ENCODE data around the gene STAT5B. TPM values are rescaled to one million over a fixed set of nuclear protein-coding genes. Genes with fewer than 3 reads are reported as not detected.
"Not testable (repeated sequence)": the region's sequence is repeated elsewhere in the genome, so short reads cannot be mapped to it uniquely, and the experiment has no call there.

The STAT5B gene
- 47.7 to 52.3 TPM (median 50.6 TPM) in 3 replicates for total RNA-seq

DNA sequence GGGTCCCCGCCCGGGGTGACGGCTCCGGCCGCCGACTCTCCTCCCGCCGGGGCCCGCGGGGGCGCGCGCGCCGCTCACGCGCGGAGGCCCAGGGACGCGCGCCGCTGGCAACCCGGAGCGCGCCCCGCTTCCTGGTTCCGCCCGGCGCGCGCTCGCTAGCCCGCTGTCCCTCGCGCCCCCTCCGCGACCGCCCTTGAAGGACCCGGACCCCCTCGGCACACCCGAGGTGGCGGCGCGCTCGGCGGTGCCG is at the start of gene STAT5B:
Gene STAT5B, minus strand, starts transcription at position 33 of the 250 bp plus-strand sequence. CDS start 44,264 bp downstream, outside the sequence.
- Mint-ChIP-seq H3K27me3 (ENCODE audit: low read depth) (no peaks in the 10 kb centered on the region), H3K9me3 (no peaks in the 10 kb centered on the region), H3K36me3 (no peaks in the 10 kb centered on the region), H3K4me3 (peak within 1 kb of the TSS; percentile 77), H3K4me1 (peaks cover 29% of the 10 kb centered on the region), H3K27ac (peak within 1 kb of the TSS; percentile 85)
- DNase-seq (ENCODE audit: low spot score in 2 of 2, unreplicated experiment in 2 of 2) = no peak
- TF ChIP-seq CTCF (IDR thresholded peaks at IDR 0.05; ENCODE audit: unreplicated experiment) = no peak

DNA sequence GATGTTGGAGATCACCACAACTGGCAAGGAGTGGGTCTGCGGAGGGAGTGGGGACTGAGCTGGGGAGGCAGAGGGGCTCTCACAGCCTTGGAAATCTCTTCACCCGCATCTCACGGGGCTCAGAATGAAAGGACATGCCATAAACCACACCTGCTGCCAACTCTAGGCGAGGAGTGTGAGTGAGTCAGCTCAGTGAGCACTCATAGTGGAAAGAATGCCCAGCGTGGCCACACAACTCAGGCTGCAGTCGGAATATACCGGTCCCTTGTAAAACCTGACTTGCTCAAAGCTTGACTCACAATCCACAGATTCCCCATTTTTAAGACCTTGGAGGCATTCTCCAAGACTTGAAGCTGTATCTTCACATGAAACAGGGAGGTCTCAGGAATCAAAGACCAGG is 48.8 kb upstream of the STAT5B start:
- Mint-ChIP-seq H3K27me3 (ENCODE audit: low read depth) (no peaks in the 10 kb centered on the region), H3K27ac (no peak overlapping the region), H3K4me1 (peaks cover 10% of the 10 kb centered on the region), H3K36me3 (peaks cover 38% of the 10 kb centered on the region), H3K9me3 (no peaks in the 10 kb centered on the region), H3K4me3 (no peak overlapping the region)
- no peak for TF ChIP-seq CTCF (IDR thresholded peaks at IDR 0.05; ENCODE audit: unreplicated experiment)
- no peak for DNase-seq (ENCODE audit: low spot score in 2 of 2, unreplicated experiment in 2 of 2)

GRCh38 chr17:42323268-42323773 is 47.1 kb upstream of the STAT5B start:
- peaks cover 39% of the 10 kb centered on the region for H3K36me3 Mint-ChIP-seq
- TF ChIP-seq CTCF (IDR thresholded peaks at IDR 0.05; ENCODE audit: unreplicated experiment) = no peak

GRCh38 chr17:42322382-42323267 is 46.4 kb upstream of the STAT5B start:
- Mint-ChIP-seq H3K27ac (no peak overlapping the region), H3K36me3 (peaks cover 39% of the 10 kb centered on the region), H3K27me3 (ENCODE audit: low read depth) (no peaks in the 10 kb centered on the region), H3K4me1 (no peaks in the 10 kb centered on the region), H3K9me3 (no peaks in the 10 kb centered on the region), H3K4me3 (no peak overlapping the region)
- peak; percentile 97 for TF ChIP-seq CTCF (IDR thresholded peaks at IDR 0.05; ENCODE audit: unreplicated experiment)
- peak; percentile 86 to 97 for DNase-seq (ENCODE audit: low spot score in 2 of 2, unreplicated experiment in 2 of 2)

More at GRCh38 chr17:42323268-42323773, 47.1 kb upstream of the STAT5B start:
- H3K27me3 Mint-ChIP-seq (ENCODE audit: low read depth) = no peaks in the 10 kb centered on the region
- no peak for DNase-seq (ENCODE audit: low spot score in 2 of 2, unreplicated experiment in 2 of 2)
- H3K9me3 Mint-ChIP-seq = no peaks in the 10 kb centered on the region
- no peak overlapping the region for H3K27ac Mint-ChIP-seq
- no peak overlapping the region for H3K4me3 Mint-ChIP-seq
- H3K4me1 Mint-ChIP-seq = no peaks in the 10 kb centered on the region

- no peak for TF ChIP-seq CTCF (IDR thresholded peaks at IDR 0.05; ENCODE audit: unreplicated experiment)
- Mint-ChIP-seq H3K27ac (no peak overlapping the region), H3K36me3 (peaks cover 34% of the 10 kb centered on the region), H3K9me3 (no peaks in the 10 kb centered on the region), H3K4me1 (no peaks in the 10 kb centered on the region), H3K4me3 (no peak overlapping the region), H3K27me3 (ENCODE audit: low read depth) (no peaks in the 10 kb centered on the region)
- no peak for DNase-seq (ENCODE audit: low spot score in 2 of 2, unreplicated experiment in 2 of 2)
Observed at GRCh38 chr17:42321555-42321954, 45.4 kb upstream of the STAT5B start.

- not testable (repeated sequence) for H3K27ac Mint-ChIP-seq; H3K9me3 Mint-ChIP-seq; DNase-seq (ENCODE audit: low spot score in 2 of 2, unreplicated experiment in 2 of 2); H3K4me1 Mint-ChIP-seq; H3K27me3 Mint-ChIP-seq (ENCODE audit: low read depth); H3K4me3 Mint-ChIP-seq
- H3K36me3 Mint-ChIP-seq = peaks cover 38% of the 10 kb centered on the region
Observed at GRCh38 chr17:42317967-42318366, 41.8 kb upstream of the STAT5B start.
